Epithelial cell of esophagus (primary cell): ENCODE data around the gene NEBL.

Experiments used
- DNase-seq: peaks from one replicate; pipeline ENCODE4 v3.0.0; 2010; ENCODE audit warnings: low read depth
- H3K4me3 ChIP-seq: 2 replicates; pipeline ENCODE4 v1.5.1; 2011; ENCODE audit warnings: mild to moderate bottlenecking, low read length, control low read depth
- TF ChIP-seq, protein P1 (sequence below): IDR thresholded peaks from 2 replicates; pipeline ENCODE4 v1.5.1; 2011; ENCODE audit warnings: low read depth, mild to moderate bottlenecking, low read length, control low read depth, inconsistent platforms; ENCODE audit not compliant: insufficient read depth; ENCODE audit errors: missing control alignments

The NEBL gene

DNA sequence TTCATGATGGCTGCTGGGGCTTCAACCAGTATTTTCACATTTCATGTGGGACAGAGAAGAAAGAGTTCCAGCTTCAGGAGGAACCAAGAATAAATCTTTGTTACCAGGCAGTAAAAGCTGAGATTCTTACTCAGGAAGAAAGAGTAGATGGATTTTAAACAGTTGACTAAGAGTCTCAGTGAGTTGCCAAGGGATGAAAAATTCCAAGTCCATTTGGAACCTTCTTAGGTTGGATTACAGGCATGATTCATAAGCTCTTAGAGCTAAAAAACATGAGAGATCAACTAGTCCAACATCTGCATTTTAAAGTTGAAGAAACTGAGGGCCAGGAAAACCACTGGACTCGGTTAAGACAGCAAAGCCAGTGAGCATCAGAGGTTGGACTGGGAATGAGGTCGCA, 148.6 kb downstream of the NEBL start:
- TF ChIP-seq, protein P1, sequence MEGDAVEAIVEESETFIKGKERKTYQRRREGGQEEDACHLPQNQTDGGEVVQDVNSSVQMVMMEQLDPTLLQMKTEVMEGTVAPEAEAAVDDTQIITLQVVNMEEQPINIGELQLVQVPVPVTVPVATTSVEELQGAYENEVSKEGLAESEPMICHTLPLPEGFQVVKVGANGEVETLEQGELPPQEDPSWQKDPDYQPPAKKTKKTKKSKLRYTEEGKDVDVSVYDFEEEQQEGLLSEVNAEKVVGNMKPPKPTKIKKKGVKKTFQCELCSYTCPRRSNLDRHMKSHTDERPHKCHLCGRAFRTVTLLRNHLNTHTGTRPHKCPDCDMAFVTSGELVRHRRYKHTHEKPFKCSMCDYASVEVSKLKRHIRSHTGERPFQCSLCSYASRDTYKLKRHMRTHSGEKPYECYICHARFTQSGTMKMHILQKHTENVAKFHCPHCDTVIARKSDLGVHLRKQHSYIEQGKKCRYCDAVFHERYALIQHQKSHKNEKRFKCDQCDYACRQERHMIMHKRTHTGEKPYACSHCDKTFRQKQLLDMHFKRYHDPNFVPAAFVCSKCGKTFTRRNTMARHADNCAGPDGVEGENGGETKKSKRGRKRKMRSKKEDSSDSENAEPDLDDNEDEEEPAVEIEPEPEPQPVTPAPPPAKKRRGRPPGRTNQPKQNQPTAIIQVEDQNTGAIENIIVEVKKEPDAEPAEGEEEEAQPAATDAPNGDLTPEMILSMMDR: no peak
- DNase-seq: no peak
- H3K4me3 ChIP-seq: no peak overlapping the region

DNA sequence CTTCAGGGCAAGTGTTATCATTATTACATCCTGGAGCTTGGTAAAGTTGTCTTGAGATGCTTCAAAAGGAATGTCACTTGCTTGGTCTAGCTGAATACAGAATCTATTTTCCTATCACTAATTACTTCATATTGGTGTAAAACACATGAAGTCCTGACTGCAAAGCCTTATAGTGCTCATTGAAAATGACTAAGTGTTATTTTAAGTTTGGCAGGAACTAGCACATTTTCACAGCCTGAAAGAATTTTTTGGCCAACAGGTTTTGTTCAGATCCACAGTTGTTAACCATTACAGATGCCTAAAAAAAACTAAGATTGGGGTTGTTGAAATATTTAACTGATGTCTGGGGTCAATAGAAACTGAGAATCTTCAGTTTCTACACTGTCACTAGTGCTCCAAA, 149.3 kb downstream of the NEBL start:
- no peak overlapping the region for H3K4me3 ChIP-seq
- TF ChIP-seq, protein P1: no peak
- no peak for DNase-seq

DNA sequence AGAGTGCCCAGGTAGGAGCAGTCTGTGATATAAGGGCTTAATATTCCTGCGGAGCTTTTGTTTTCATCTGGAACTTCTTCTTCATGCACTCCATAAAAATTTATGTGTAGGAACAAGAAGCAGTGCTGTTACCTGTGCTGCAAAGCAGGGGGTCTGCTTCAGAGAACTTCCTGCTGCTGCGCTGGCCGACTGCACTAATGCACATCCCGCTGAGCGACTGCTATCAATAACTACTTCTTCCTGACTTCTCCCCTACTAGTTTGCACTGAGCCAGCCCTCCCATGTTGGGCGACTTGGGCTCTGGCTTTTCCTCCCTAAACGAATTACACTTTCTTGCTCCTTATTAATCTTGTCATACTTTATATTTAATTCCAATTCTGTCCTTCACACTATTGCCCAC, 150.3 kb downstream of the NEBL start:
- no peak for DNase-seq
- TF ChIP-seq, protein P1: no peak
- no peak overlapping the region for H3K4me3 ChIP-seq

DNA sequence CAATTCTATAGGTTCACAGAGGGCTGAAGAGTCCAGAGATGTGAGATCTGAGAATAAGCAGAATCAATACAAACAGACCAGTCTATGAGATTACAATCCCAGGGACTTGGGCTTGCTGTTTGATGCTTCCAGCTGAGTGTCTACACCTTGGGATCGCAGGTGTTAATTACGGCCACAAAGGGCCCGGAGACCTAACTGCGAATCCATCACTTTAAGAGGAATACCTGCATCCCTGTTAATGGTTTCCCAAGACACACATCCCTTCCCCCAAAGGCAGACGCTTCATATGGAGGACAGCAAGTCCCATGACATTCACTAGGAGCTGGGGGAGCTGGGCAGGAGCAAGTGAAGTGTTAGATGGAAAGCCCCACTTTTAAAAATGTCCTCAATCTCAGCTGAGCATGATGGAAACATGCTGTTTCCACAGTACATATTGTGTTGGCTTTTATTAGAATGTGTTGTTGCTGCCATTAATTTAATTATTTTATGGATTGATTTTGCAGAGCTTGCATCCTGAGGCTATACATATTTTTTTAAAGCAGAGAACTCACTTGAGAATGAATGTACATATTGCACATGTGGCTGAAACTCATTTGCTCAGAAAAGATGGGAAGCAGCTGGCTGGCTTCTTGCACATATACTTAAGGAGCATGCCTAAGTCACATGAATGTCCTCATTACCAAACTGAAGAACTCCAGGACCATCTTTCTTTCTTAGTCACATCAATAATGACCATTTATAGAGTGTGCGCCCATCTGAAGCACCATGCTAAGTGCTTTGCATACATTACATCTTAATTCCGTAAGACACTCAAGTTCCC, 151.3 kb downstream of the NEBL start:
- TF ChIP-seq, protein P1: no peak
- DNase-seq: no peak
- H3K4me3 ChIP-seq: no peak overlapping the region

DNA sequence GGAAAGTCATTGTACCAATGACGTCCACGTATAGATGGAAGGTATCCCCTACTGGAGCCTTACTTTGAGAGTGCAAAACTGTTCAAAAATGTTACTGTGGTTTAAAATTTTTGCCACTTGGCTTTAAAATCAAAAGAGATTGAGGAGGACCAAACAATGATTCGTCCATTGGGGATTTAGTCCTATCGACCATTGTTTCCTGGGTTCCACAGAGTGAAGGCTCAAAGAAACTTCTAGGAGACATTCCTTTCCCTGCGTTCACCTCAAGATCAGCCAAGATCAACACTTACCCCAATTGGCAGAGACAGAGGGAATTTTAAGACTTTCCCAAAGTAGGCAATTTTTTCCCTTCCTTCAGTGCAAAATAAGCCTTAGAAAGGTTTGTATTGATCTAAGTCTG, 152.3 kb downstream of the NEBL start:
- TF ChIP-seq, protein P1: no peak
- DNase-seq: no peak
- no peak overlapping the region for H3K4me3 ChIP-seq

- no peak for DNase-seq
- TF ChIP-seq, protein P1: no peak
- no peak overlapping the region for H3K4me3 ChIP-seq
These were observed 153.2 kb downstream of the NEBL start for GRCh38 chr10:20743942-20744341.
